HL-60 (cell line): ENCODE measurements around the gene ITSN1.

Source experiments
- GABPA ChIP-seq: IDR thresholded peaks from 2 replicates; pipeline ENCODE4 v1.6.1; 2012; ENCODE audit warnings: low read depth
- POLR2AphosphoS5 ChIP-seq: IDR thresholded peaks from 2 replicates; pipeline ENCODE4 v1.6.1; 2012; ENCODE audit warnings: low read depth
- TF ChIP-seq, protein P1 (sequence below): IDR thresholded peaks from one replicate; pipeline ENCODE4 v1.5.1; 2011; ENCODE audit warnings: low read length, control low read depth, inconsistent platforms; ENCODE audit not compliant: insufficient read depth

- TF ChIP-seq, protein P1, sequence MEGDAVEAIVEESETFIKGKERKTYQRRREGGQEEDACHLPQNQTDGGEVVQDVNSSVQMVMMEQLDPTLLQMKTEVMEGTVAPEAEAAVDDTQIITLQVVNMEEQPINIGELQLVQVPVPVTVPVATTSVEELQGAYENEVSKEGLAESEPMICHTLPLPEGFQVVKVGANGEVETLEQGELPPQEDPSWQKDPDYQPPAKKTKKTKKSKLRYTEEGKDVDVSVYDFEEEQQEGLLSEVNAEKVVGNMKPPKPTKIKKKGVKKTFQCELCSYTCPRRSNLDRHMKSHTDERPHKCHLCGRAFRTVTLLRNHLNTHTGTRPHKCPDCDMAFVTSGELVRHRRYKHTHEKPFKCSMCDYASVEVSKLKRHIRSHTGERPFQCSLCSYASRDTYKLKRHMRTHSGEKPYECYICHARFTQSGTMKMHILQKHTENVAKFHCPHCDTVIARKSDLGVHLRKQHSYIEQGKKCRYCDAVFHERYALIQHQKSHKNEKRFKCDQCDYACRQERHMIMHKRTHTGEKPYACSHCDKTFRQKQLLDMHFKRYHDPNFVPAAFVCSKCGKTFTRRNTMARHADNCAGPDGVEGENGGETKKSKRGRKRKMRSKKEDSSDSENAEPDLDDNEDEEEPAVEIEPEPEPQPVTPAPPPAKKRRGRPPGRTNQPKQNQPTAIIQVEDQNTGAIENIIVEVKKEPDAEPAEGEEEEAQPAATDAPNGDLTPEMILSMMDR, result no peak
- no peak for TF ChIP-seq POLR2AphosphoS5
- TF ChIP-seq GABPA, result no peak
Observed at GRCh38 chr21:33673473-33673872, 31.2 kb downstream of the ITSN1 start.
